ENCODE data around the gene GGT6.

Gene GGT6

DNA sequence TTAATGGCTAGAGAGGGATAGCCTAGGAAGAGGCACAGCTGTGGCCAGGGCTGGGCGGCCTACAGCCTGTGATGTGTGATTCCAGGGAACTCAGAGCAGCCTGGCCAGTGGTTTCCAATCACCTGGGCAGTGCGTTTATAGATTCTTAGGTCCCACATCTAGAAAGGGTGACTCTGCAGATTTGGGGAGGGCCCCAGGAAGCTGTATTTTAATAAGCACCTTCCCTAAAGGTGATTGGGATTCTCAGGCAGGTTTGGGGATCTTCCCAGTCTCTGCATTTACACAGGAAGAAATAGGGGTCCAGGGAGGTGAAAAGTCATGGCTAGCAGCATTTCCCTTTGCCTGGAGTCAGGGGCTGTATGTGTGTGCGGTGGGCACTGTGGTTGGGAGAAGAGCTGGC, 52.2 kb downstream of the GGT6 start:
- no peak for ATAC-seq

DNA sequence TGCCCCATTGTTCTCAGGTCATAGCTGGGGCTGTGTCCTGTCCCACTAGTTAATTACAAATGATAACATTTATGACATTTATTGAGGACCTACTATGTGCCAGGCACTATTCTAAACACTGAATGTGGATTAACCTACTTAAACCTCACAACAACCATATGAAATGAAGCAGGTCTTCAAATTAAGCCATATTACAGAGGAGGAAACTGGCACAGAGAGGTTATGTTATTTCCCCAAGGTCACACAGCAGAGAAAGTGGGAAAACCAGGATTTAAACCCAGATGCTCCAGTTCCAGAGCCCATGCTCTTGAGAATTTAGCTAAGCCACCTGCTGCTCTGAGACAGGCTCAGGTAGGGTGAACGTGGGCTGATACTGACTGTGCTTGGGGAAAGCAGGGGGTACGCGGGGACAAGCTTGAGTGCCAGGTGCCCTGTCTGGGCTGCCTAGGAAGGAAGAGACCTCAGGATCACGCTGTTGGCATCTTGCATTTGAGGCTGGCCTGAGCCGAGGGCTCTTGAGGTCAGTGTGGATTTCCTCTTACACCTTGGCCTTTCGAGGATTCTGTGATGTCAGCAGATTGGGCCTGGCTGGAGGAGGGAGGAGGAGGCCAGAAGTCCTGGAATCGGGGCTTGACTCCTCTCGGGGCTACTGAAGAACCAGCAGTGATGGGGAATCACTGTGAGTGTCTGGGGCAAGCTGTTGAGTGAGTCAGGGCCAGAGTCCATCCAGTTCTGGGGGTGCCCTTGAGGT, 52.8 kb downstream of the GGT6 start:
- no peak for ATAC-seq
- TF ChIP-seq TOX (CRISPR knock-in tag; IDR thresholded peaks at IDR 0.05; ENCODE audit: borderline replicate concordance), result no peak
- TF ChIP-seq ZFP3 (CRISPR knock-in tag; IDR thresholded peaks at IDR 0.05), result no peak
- TF ChIP-seq CSDC2 (CRISPR knock-in tag; IDR thresholded peaks at IDR 0.05), result no peak
- TF ChIP-seq PPARA (CRISPR knock-in tag; IDR thresholded peaks at IDR 0.05; ENCODE audit: borderline replicate concordance), result no peak
- TF ChIP-seq ZNF70 (CRISPR knock-in tag; IDR thresholded peaks at IDR 0.05), result no peak
- no peak for TF ChIP-seq ZC3H10 (CRISPR knock-in tag; IDR thresholded peaks at IDR 0.05)
- TF ChIP-seq, protein P1, sequence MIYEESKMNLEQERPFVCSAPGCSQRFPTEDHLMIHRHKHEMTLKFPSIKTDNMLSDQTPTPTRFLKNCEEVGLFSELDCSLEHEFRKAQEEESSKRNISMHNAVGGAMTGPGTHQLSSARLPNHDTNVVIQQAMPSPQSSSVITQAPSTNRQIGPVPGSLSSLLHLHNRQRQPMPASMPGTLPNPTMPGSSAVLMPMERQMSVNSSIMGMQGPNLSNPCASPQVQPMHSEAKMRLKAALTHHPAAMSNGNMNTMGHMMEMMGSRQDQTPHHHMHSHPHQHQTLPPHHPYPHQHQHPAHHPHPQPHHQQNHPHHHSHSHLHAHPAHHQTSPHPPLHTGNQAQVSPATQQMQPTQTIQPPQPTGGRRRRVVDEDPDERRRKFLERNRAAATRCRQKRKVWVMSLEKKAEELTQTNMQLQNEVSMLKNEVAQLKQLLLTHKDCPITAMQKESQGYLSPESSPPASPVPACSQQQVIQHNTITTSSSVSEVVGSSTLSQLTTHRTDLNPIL (CRISPR knock-in tag; IDR thresholded peaks at IDR 0.05; ENCODE audit: low read depth), result no peak
- TF ChIP-seq, protein P2, sequence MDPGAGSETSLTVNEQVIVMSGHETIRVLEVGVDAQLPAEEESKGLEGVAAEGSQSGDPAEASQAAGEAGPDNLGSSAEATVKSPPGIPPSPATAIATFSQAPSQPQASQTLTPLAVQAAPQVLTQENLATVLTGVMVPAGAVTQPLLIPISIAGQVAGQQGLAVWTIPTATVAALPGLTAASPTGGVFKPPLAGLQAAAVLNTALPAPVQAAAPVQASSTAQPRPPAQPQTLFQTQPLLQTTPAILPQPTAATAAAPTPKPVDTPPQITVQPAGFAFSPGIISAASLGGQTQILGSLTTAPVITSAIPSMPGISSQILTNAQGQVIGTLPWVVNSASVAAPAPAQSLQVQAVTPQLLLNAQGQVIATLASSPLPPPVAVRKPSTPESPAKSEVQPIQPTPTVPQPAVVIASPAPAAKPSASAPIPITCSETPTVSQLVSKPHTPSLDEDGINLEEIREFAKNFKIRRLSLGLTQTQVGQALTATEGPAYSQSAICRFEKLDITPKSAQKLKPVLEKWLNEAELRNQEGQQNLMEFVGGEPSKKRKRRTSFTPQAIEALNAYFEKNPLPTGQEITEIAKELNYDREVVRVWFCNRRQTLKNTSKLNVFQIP (CRISPR knock-in tag; IDR thresholded peaks at IDR 0.05; ENCODE audit: borderline replicate concordance, low read depth), result no peak
- TF ChIP-seq RARB (CRISPR knock-in tag; IDR thresholded peaks at IDR 0.05), result no peak
- no peak for TF ChIP-seq SNAI2 (CRISPR knock-in tag; IDR thresholded peaks at IDR 0.05)
- TF ChIP-seq, protein P3, sequence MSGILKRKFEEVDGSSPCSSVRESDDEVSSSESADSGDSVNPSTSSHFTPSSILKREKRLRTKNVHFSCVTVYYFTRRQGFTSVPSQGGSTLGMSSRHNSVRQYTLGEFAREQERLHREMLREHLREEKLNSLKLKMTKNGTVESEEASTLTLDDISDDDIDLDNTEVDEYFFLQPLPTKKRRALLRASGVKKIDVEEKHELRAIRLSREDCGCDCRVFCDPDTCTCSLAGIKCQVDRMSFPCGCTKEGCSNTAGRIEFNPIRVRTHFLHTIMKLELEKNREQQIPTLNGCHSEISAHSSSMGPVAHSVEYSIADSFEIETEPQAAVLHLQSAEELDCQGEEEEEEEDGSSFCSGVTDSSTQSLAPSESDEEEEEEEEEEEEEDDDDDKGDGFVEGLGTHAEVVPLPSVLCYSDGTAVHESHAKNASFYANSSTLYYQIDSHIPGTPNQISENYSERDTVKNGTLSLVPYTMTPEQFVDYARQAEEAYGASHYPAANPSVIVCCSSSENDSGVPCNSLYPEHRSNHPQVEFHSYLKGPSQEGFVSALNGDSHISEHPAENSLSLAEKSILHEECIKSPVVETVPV (CRISPR knock-in tag; IDR thresholded peaks at IDR 0.05), result no peak
- no peak for TF ChIP-seq ZNF8 (CRISPR knock-in tag; IDR thresholded peaks at IDR 0.05)
- TF ChIP-seq ESRRG (CRISPR knock-in tag; IDR thresholded peaks at IDR 0.05), result no peak
- TF ChIP-seq, protein P4, sequence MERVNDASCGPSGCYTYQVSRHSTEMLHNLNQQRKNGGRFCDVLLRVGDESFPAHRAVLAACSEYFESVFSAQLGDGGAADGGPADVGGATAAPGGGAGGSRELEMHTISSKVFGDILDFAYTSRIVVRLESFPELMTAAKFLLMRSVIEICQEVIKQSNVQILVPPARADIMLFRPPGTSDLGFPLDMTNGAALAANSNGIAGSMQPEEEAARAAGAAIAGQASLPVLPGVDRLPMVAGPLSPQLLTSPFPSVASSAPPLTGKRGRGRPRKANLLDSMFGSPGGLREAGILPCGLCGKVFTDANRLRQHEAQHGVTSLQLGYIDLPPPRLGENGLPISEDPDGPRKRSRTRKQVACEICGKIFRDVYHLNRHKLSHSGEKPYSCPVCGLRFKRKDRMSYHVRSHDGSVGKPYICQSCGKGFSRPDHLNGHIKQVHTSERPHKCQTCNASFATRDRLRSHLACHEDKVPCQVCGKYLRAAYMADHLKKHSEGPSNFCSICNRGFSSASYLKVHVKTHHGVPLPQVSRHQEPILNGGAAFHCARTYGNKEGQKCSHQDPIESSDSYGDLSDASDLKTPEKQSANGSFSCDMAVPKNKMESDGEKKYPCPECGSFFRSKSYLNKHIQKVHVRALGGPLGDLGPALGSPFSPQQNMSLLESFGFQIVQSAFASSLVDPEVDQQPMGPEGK (CRISPR knock-in tag; IDR thresholded peaks at IDR 0.05; ENCODE audit: borderline replicate concordance), result no peak

More for the DNA sequence above, 52.2 kb downstream of the GGT6 start:
- no peak for TF ChIP-seq ZFP30 (CRISPR knock-in tag; IDR thresholded peaks at IDR 0.05)
- TF ChIP-seq ZNF70 (CRISPR knock-in tag; IDR thresholded peaks at IDR 0.05), result no peak
- TF ChIP-seq, protein P3 (CRISPR knock-in tag; IDR thresholded peaks at IDR 0.05), result no peak
- TF ChIP-seq PPARA (CRISPR knock-in tag; IDR thresholded peaks at IDR 0.05; ENCODE audit: borderline replicate concordance), result no peak
- TF ChIP-seq, protein P2 (CRISPR knock-in tag; IDR thresholded peaks at IDR 0.05; ENCODE audit: borderline replicate concordance, low read depth), result no peak
- TF ChIP-seq, protein P4 (CRISPR knock-in tag; IDR thresholded peaks at IDR 0.05; ENCODE audit: borderline replicate concordance), result no peak
- TF ChIP-seq ZNF565 (CRISPR knock-in tag; conservative IDR thresholded peaks at IDR 0.05; ENCODE audit: low read depth), result no peak
- no peak for TF ChIP-seq SNAI2 (CRISPR knock-in tag; IDR thresholded peaks at IDR 0.05)
- TF ChIP-seq ZFP3 (CRISPR knock-in tag; IDR thresholded peaks at IDR 0.05), result no peak

All from SK-N-SH treated with all-trans-retinoic acid at 6 μM for 48 hours (cell line).